Epidermal melanocyte (primary cell): Measurements from ENCODE around the gene ZSCAN22.
"Not testable (repeated sequence)": the region's sequence is repeated elsewhere in the genome, so short reads cannot be mapped to it uniquely, and the experiment has no call there.

Experiments used
- DNase-seq: peaks from one replicate; pipeline ENCODE4 v3.0.0; 2011; ENCODE audit warnings: low spot score; ENCODE audit not compliant: insufficient read length

The ZSCAN22 gene

GRCh38 chr19:58326914-58327726 is at the start of gene ZSCAN22:
TSS of gene ZSCAN22 (plus strand) at chr19:58326994. CDS start at chr19:58334803, 7,809 bp downstream.
- peak; percentile 94 for DNase-seq

- no peak for DNase-seq
Observed at GRCh38 chr19:58277197-58277596, 49.6 kb upstream of the ZSCAN22 start.

DNA sequence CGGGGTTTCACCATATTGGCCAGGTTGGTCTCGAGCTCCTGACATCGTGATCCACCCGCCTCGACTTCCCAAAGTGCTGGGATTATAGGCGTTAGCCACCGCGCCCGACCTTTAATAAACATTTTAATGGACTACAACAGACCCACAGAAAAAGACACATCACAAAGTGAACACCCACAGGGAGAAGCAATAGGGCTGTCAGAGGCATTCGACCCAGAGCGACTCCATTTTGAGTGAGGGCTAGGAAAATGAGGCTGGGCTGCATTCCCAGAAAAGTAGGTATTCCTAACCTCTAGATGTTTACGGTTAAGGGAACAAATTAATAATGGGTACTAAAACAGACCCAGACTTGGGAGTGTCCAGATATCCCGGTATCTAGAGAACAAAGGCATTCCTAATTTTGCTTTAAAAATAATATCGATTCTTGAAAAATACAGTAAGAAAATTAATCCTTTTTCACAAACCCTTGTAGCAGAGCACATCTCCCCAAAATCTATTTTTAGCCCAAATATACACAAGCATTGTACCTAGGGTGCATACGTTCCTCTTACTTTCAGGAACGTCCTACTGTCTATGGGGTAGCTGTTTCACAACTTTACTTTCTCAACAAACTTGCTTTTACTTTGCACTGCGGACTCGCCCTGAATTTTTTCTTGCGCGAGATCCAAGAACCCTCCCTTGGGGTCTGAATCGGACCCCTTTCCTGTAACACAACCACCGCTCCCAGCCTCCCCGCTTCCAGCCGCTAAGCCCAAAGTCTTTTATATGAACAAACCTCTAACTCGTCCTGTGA is 48.9 kb upstream of the ZSCAN22 start:
- no peak for DNase-seq

DNA sequence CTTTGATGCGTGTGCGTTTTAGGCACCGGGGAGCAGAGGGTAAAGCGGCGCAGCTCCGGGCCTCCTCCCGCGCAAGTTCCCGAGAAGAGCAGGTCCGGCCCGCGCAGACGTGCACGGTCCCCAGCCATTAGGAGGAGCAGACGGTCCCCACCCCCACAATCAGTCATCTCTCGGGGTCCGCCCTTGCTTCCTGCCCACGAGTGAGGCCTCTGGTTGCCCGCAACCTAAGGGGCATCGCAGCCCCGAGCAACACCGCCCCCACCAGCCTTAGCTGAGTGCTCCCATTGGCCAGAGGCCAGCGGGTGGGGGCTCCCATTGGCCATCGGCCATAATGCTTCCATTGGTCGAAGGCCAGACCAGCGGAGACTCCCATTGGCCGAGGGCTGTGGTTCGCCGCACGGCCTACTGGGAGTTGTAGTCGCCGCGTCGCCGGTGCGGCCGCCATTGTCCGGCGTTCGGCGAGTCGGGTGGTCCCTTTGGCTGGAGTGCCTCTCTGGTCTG is 48.2 kb upstream of the ZSCAN22 start, which contains the start of gene ZNF8:
ZNF8 (plus strand) TSS at position 415 of the 501 bp plus-strand sequence. CDS start 127 bp downstream, outside the sequence.
- peak; percentile 99 for DNase-seq

- DNase-seq: no peak
Observed at GRCh38 chr19:58279042-58279924, 47.5 kb upstream of the ZSCAN22 start.

GRCh38 chr19:58279925-58280316 is 46.9 kb upstream of the ZSCAN22 start:
- no peak for DNase-seq

DNA sequence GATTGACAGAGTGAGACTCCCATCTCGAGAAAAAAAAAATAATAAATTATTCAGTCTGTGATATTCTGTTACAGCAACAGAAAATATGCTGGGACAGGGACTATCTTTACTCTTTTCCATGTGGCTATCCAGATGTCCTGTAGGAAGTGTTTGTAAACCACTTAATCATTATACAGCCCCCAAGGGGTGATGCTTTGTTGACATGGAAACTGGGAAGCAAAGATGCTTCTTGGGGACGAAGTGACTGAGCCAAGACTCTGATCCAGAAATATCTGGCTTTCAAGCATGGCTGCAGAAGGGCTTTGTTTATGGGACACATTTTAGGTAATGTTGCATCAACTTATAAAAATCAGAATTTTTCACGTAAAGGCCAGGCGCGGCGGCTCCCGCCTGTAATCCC is 42.6 kb upstream of the ZSCAN22 start:
- DNase-seq: no peak

GRCh38 chr19:58291943-58292342 is 34.9 kb upstream of the ZSCAN22 start:
- DNase-seq: no peak

DNA sequence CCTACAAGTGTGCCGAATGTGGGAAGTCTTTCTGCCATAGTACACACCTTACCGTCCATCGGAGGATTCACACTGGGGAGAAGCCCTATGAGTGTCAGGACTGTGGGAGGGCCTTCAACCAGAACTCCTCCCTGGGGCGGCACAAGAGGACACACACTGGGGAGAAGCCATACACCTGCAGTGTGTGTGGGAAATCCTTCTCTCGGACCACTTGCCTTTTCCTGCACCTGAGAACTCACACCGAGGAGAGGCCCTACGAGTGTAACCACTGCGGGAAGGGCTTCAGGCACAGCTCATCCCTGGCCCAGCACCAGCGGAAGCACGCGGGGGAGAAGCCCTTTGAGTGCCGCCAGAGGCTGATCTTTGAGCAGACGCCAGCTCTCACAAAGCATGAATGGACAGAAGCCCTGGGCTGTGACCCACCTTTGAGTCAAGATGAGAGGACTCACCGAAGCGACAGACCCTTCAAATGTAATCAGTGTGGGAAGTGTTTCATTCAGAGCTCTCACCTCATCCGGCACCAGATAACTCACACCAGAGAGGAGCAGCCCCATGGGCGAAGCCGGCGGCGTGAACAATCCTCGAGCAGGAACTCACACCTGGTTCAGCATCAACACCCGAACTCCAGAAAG is 31.9 kb upstream of the ZSCAN22 start:
- no peak for DNase-seq

- DNase-seq: no peak
Observed at GRCh38 chr19:58296104-58296503, 30.7 kb upstream of the ZSCAN22 start.

GRCh38 chr19:58300620-58301019 is 26.2 kb upstream of the ZSCAN22 start:
- DNase-seq: no peak

- no peak for DNase-seq
Observed at GRCh38 chr19:58304255-58304654, 22.5 kb upstream of the ZSCAN22 start.

- no peak for DNase-seq
Observed at GRCh38 chr19:58304748-58305064, 22.1 kb upstream of the ZSCAN22 start.

- peak; percentile 98 for DNase-seq
Observed at GRCh38 chr19:58305065-58305931, 21.5 kb upstream of the ZSCAN22 start, which contains the start of gene ERVK3-1. TSS of gene ERVK3-1 (plus strand) at chr19:58305377. CDS start at chr19:58312169, 6,792 bp downstream.

DNA sequence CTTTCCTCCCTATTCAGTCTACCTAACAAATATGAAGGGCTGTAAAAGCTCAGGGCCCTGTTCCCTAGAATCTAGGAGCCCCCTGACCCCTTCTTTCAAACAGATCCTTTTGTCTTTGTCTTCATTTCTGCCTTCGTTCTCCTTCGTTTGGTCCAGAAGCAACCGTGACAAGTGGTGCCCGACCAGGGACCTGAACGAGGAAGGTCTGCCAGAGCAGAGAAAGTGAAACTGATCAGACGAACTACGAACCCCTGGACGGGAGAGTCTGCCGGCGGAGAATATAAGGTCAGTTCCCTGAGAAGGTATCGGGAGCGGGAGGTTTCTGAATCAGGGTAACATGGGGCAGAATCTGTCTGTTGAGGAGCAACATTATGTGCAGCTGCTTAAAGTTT is 20.9 kb upstream of the ZSCAN22 start:
- DNase-seq: no peak

- no peak for DNase-seq
Observed at GRCh38 chr19:58307736-58308135, 19.1 kb upstream of the ZSCAN22 start.

- not testable (repeated sequence) for DNase-seq
Observed at GRCh38 chr19:58310685-58311084, 16.1 kb upstream of the ZSCAN22 start.

GRCh38 chr19:58311345-58311865 is 15.4 kb upstream of the ZSCAN22 start:
- DNase-seq: no peak

- no peak for DNase-seq
Observed at GRCh38 chr19:58315580-58315979, 11.2 kb upstream of the ZSCAN22 start.
